SH-SY5Y (cell line): ENCODE data around the gene ANTXR1.

ENCODE experiments used
- GATA2 ChIP-seq: IDR thresholded peaks from 2 replicates; pipeline ENCODE4 v1.6.1; 2011; ENCODE audit warnings: mild to moderate bottlenecking, low read depth, low read length
- GATA3 ChIP-seq: IDR thresholded peaks from 2 replicates; pipeline ENCODE4 v1.6.1; 2011; ENCODE audit warnings: low read depth, mild to moderate bottlenecking, low read length, moderate library complexity

DNA sequence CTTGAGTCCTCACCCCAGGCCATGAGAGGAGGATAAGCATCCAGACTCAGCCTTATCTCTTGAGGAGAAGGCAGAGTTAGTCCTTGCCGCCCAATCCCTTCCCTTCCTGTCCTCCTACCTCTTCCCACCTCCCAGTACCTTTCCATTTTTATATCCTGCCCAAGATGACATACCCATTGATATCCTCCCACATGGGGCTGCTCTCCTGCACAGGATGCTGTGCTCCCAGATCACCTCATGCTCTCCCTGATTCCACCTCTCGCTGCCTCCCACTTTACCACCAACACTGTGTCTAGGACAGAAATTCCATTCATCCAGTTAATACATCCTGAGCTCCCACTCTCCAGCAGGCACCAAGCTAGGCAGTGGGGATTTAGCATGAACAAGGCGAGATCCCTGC is 191.7 kb downstream of the ANTXR1 start:
- TF ChIP-seq GATA2 (no peak), GATA3 (no peak)
